ENCODE data around the gene ATAD2B.

DNA sequence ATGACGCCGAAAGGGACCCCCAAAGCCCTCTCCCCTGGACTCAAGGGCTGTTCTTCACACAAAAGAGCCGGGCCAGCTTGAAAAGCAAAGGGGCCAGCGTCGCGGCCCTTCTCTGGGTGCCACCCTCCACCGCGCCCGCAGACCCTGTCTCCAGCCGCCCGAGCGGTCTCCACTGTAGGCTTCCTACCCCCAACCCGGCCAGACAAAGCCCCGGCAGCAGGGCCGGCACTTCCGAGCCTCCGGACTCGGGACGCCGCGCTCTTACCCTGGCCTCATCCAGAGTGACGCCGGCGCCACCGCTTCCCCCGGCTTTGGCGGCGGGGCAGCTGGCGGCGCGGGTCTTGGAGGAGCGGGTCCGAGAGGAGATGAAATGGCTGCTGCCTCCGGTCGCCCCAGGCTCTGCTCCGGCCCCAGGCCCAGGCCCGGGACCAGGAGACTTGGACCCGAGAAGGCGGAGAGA, 603 bp downstream of the ATAD2B start:
- no peak for TF ChIP-seq TAF1 (IDR thresholded peaks at IDR 0.05; ENCODE audit: low read depth, low read length)
- TF ChIP-seq, protein P1, sequence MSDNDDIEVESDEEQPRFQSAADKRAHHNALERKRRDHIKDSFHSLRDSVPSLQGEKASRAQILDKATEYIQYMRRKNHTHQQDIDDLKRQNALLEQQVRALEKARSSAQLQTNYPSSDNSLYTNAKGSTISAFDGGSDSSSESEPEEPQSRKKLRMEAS (IDR thresholded peaks at IDR 0.05), result no peak
- TF ChIP-seq EZH2 (IDR thresholded peaks at IDR 0.05; ENCODE audit: low read depth, low read length, severe bottlenecking), result peak; percentile 23
- TF ChIP-seq, protein P2, sequence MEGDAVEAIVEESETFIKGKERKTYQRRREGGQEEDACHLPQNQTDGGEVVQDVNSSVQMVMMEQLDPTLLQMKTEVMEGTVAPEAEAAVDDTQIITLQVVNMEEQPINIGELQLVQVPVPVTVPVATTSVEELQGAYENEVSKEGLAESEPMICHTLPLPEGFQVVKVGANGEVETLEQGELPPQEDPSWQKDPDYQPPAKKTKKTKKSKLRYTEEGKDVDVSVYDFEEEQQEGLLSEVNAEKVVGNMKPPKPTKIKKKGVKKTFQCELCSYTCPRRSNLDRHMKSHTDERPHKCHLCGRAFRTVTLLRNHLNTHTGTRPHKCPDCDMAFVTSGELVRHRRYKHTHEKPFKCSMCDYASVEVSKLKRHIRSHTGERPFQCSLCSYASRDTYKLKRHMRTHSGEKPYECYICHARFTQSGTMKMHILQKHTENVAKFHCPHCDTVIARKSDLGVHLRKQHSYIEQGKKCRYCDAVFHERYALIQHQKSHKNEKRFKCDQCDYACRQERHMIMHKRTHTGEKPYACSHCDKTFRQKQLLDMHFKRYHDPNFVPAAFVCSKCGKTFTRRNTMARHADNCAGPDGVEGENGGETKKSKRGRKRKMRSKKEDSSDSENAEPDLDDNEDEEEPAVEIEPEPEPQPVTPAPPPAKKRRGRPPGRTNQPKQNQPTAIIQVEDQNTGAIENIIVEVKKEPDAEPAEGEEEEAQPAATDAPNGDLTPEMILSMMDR (IDR thresholded peaks at IDR 0.05; ENCODE audit: control extremely low read depth in 1 of 3, insufficient read depth in 1 of 3, low read depth in 1 of 3, low read length in 3 of 3), result no peak
- TF ChIP-seq POU5F1 (IDR thresholded peaks at IDR 0.05; ENCODE audit: low read depth, low read length), result no peak
- no peak for TF ChIP-seq POLR2A (IDR thresholded peaks at IDR 0.05; ENCODE audit: control extremely low read depth in 1 of 2, low read depth in 2 of 2, low read length in 2 of 2)
- no peak for TF ChIP-seq POLR2AphosphoS5 (IDR thresholded peaks at IDR 0.05; ENCODE audit: low read depth, low read length)
- TF ChIP-seq CHD2 (IDR thresholded peaks at IDR 0.05; ENCODE audit: low read length), result no peak
- no peak for TF ChIP-seq RAD21 (IDR thresholded peaks at IDR 0.05 in 1 of 2, conservative IDR thresholded peaks at IDR 0.05 in 1 of 2; ENCODE audit: low read depth in 2 of 2, low read length in 2 of 2)

Data from H1 (cell line).